GM23248 (cell line): ENCODE data around the gene GAB3. TPM values are rescaled to one million over a fixed set of nuclear protein-coding genes. Genes with fewer than 3 reads are reported as not detected.
A peak's percentile ranks its signal among the peaks of the same experiment; 100 is the strongest.

ENCODE experiments used
- DNase-seq: peaks from one replicate; pipeline ENCODE4 v3.0.0-alpha.2; 2015
- H2AFZ ChIP-seq: fragments of 200-600 bp; sonication (generic); 2 replicates; pipeline ENCODE4 v1.6.1; 2016; ENCODE audit warnings: antibody characterized with exemption
- H3F3A ChIP-seq: fragments of 200-600 bp; sonication (generic); 2 replicates; pipeline ENCODE4 v1.6.1; 2016; ENCODE audit warnings: mild to moderate bottlenecking, antibody characterized with exemption, mixed run types; ENCODE audit not compliant: insufficient read depth
- H3K27ac ChIP-seq: fragments of 200-600 bp; sonication (generic); 2 replicates; pipeline ENCODE4 v1.5.1; 2016; ENCODE audit warnings: mild to moderate bottlenecking
- H3K27me3 ChIP-seq: fragments of 200-600 bp; sonication (generic); replicated peaks from 2 replicates; pipeline ENCODE4 v1.6.1; 2016; ENCODE audit warnings: mild to moderate bottlenecking; ENCODE audit not compliant: insufficient read depth
- H3K36me3 ChIP-seq: fragments of 200-600 bp; sonication (generic); 2 replicates; pipeline ENCODE4 v1.6.1; 2016; ENCODE audit warnings: low read depth, mild to moderate bottlenecking
- H3K4me1 ChIP-seq: fragments of 200-600 bp; sonication (generic); 2 replicates; pipeline ENCODE4 v1.6.1; 2016; ENCODE audit warnings: mild to moderate bottlenecking; ENCODE audit not compliant: insufficient read depth
- H3K4me2 ChIP-seq: fragments of 200-600 bp; sonication (generic); one replicate; pipeline ENCODE4 v1.6.1; 2016; ENCODE audit warnings: mild to moderate bottlenecking; ENCODE audit not compliant: unreplicated experiment
- H3K4me3 ChIP-seq: fragments of 200-600 bp; sonication (generic); 2 replicates; pipeline ENCODE4 v1.5.1; 2016; ENCODE audit warnings: mild to moderate bottlenecking
- H3K79me2 ChIP-seq: fragments of 200-600 bp; sonication (generic); 2 replicates; pipeline ENCODE4 v1.6.1; 2016; ENCODE audit warnings: mild to moderate bottlenecking; ENCODE audit not compliant: insufficient read depth
- H3K9ac ChIP-seq: fragments of 200-600 bp; sonication (generic); 2 replicates; pipeline ENCODE4 v1.6.1; 2016; ENCODE audit warnings: mild to moderate bottlenecking
- H3K9me2 ChIP-seq: fragments of 200-600 bp; sonication (generic); 2 replicates; pipeline ENCODE4 v1.6.1; 2016; ENCODE audit warnings: mixed run types, mild to moderate bottlenecking, moderate library complexity; ENCODE audit not compliant: insufficient read depth
- H3K9me3 ChIP-seq: fragments of 200-600 bp; sonication (generic); one replicate; pipeline ENCODE4 v1.6.1; 2017; ENCODE audit warnings: low read depth
- H4K20me1 ChIP-seq: fragments of 200-600 bp; sonication (generic); 2 replicates; pipeline ENCODE4 v1.6.0; 2016; ENCODE audit not compliant: insufficient read depth
- EZH2 ChIP-seq: fragments of 200-600 bp; sonication (generic); IDR thresholded peaks from 2 replicates; pipeline ENCODE4 v1.6.1; 2018; ENCODE audit warnings: antibody characterized with exemption, mild to moderate bottlenecking; ENCODE audit not compliant: insufficient read depth, poor library complexity, severe bottlenecking
- EZH2phosphoT487 ChIP-seq: fragments of 200-600 bp; sonication (generic); IDR thresholded peaks from 2 replicates; pipeline ENCODE4 v1.6.1; 2018; ENCODE audit warnings: antibody characterized with exemption, moderate library complexity, mild to moderate bottlenecking, low read depth; ENCODE audit not compliant: insufficient read depth
- WGBS, 2 experiments: methylation state at CpG; one replicate each; pipeline ENCODE4 v1.1.6; 2015 to 2017; ENCODE audit warnings: low lambda C conversion rate in 2 of 2, low coverage in 1 of 2; ENCODE audit errors: missing lambda C conversion rate in 2 of 2; 5-methylcytosine and 5-hydroxymethylcytosine counted together
- in situ Hi-C: fragments of 300-500 bp; cut with MboI; formaldehyde crosslinking; loops from 2 replicates; pipeline ENCODE4 v1.15.0; 2020
- polyA plus RNA-seq: library from polyadenylated mRNA; unstranded; fragments of >200 nt; fragmentation: Nextera tagmentation; extraction: Ambion mirVana; gene quantifications from 2 replicates; pipeline ENCODE4 v1.2.1, GENCODE V29; 2016
- total RNA-seq: library from RNA; depleted of rRNA; stranded (reverse); fragments of >200 nt; shearing (Covaris generic); gene quantifications from 2 replicates; pipeline ENCODE4 v1.2.3, GENCODE V29; 2014

The GAB3 gene
- total and polyA plus RNA-seq, 2 experiments from 2014 or later, result 0.76 to 1.0 TPM

GRCh38 chrX:154712781-154713740 lies 37.8 kb downstream of the GAB3 start:
- H3K4me2 ChIP-seq, result no peak overlapping the region
- H3K9me2 ChIP-seq, result no peaks in the 10 kb centered on the region
- no peaks in the 10 kb centered on the region for H3K79me2 ChIP-seq
- WGBS, 2 experiments, result 7 to 10% methylated on average over 4 to 7 of the region's 7 CpGs
- no peaks in the 10 kb centered on the region for H3K27me3 ChIP-seq
- in situ Hi-C loops, result no loop called here
- no peak overlapping the region for H2AFZ ChIP-seq
- H4K20me1 ChIP-seq, result no peaks in the 10 kb centered on the region
- 0 out of 2 replicates have a peak, but pooled peaks cover 7% of the 10 kb centered on the region for H3F3A ChIP-seq
- peak; percentile 80 for DNase-seq
- H3K36me3 ChIP-seq, result no peaks in the 10 kb centered on the region
- H3K4me3 ChIP-seq, result no peak overlapping the region
- H3K9me3 ChIP-seq, result no peaks in the 10 kb centered on the region
- TF ChIP-seq EZH2phosphoT487 (no peak), EZH2 (no peak)
- peaks cover 10% of the 10 kb centered on the region for H3K4me1 ChIP-seq
- no peak overlapping the region for H3K9ac ChIP-seq
- H3K27ac ChIP-seq, result peak overlapping the region; percentile 74

GRCh38 chrX:154711264-154711663 lies 39.6 kb downstream of the GAB3 start:
- Histone ChIP-seq H3K4me2 (no peak overlapping the region), H3K9me3 (no peaks in the 10 kb centered on the region), H3K4me3 (no peak overlapping the region), H3K27ac (no peak overlapping the region), H3K4me1 (peaks cover 10% of the 10 kb centered on the region), H3K9me2 (no peaks in the 10 kb centered on the region), H3K9ac (no peak overlapping the region), H4K20me1 (no peaks in the 10 kb centered on the region), H2AFZ (no peak overlapping the region), H3F3A (0 out of 2 replicates have a peak, but pooled peaks cover 7% of the 10 kb centered on the region), H3K79me2 (no peaks in the 10 kb centered on the region), H3K27me3 (no peaks in the 10 kb centered on the region), H3K36me3 (no peaks in the 10 kb centered on the region)
- in situ Hi-C loops, result no loop called here
- WGBS, 2 experiments, result 100% methylated on average over 1 of the region's 1 CpG
- TF ChIP-seq EZH2, result no peak
- TF ChIP-seq EZH2phosphoT487, result no peak
- DNase-seq, result no peak

- Histone ChIP-seq H3K27ac (no peak overlapping the region), H3K79me2 (no peaks in the 10 kb centered on the region), H3K9me2 (no peaks in the 10 kb centered on the region), H4K20me1 (no peaks in the 10 kb centered on the region), H3K36me3 (no peaks in the 10 kb centered on the region), H3K27me3 (no peaks in the 10 kb centered on the region), H3K4me1 (peaks cover 10% of the 10 kb centered on the region), H3K4me2 (no peak overlapping the region), H3K4me3 (no peak overlapping the region), H3K9ac (no peak overlapping the region), H3F3A (0 out of 2 replicates have a peak, but pooled peaks cover 7% of the 10 kb centered on the region), H2AFZ (no peak overlapping the region), H3K9me3 (no peaks in the 10 kb centered on the region)
- 85 to 89% methylated on average over 4 of the region's 4 CpGs for WGBS, 2 experiments
- TF ChIP-seq EZH2, result no peak
- TF ChIP-seq EZH2phosphoT487, result no peak
- no peak for DNase-seq
- in situ Hi-C loops, result no loop called here
Observed at GRCh38 chrX:154710309-154710708, 40.6 kb downstream of the GAB3 start.

- Histone ChIP-seq H3K9me2 (no peaks in the 10 kb centered on the region), H3K79me2 (no peaks in the 10 kb centered on the region), H3K9me3 (no peaks in the 10 kb centered on the region), H3K27ac (no peak overlapping the region), H3K4me2 (no peak overlapping the region), H2AFZ (no peak overlapping the region), H4K20me1 (no peaks in the 10 kb centered on the region), H3K27me3 (no peaks in the 10 kb centered on the region), H3K9ac (no peak overlapping the region), H3K4me1 (peaks cover 13% of the 10 kb centered on the region), H3K36me3 (no peaks in the 10 kb centered on the region), H3F3A (peaks cover 14% of the 10 kb centered on the region), H3K4me3 (no peak overlapping the region)
- DNase-seq, result no peak
- in situ Hi-C loops, result no loop called here
- 81% methylated on average over 6 of the region's 6 CpGs for WGBS, 2 experiments
- no peak for TF ChIP-seq EZH2phosphoT487
- no peak for TF ChIP-seq EZH2
Observed at GRCh38 chrX:154698630-154699248, 52.1 kb downstream of the GAB3 start.
